CD4-positive, alpha-beta memory T cell (primary cell): ENCODE results near the gene RUNDC1. TPM values are rescaled to one million over a fixed set of nuclear protein-coding genes. Genes with fewer than 3 reads are reported as not detected.
A peak's percentile ranks its signal among the peaks of the same experiment; 100 is the strongest.

Experiments used
- CTCF ChIA-PET: fragments of 350-600 bp; sonication (Branson Sonifier 250); formaldehyde crosslinking; loops from one replicate; lab custom pipeline; 2021; ENCODE audit warnings: inconsistent platforms; ENCODE audit not compliant: partially characterized antibody; lab: Charles Lee
- POLR2A ChIA-PET: fragments of 350-600 bp; sonication (Branson Sonifier 250); formaldehyde crosslinking; loops from one replicate; lab custom pipeline; 2021; ENCODE audit not compliant: partially characterized antibody; lab: Charles Lee
- DNase-seq, 5 donors: peaks; one replicate each; pipeline versions ENCODE4 v3.0.0 to v3.0.0-alpha.2; 2020 to 2022; ENCODE audit warnings: mixed read lengths in 1 of 5
- H3K27ac ChIP-seq: one replicate; pipeline ENCODE4 v1.7.0; 2013; ENCODE audit warnings: low read depth, low read length
- H3K27me3 ChIP-seq: 2 replicates; pipeline ENCODE4 v1.7.0; 2013; ENCODE audit warnings: mild to moderate bottlenecking, low read length, moderate library complexity; ENCODE audit not compliant: insufficient read depth
- H3K36me3 ChIP-seq: 2 replicates; pipeline ENCODE4 v1.7.0; 2013; ENCODE audit warnings: mild to moderate bottlenecking, low read length, moderate library complexity; ENCODE audit not compliant: insufficient read depth
- H3K4me1 ChIP-seq: 2 replicates; pipeline ENCODE4 v1.7.0; 2013; ENCODE audit warnings: mild to moderate bottlenecking, low read length, moderate library complexity; ENCODE audit not compliant: insufficient read depth
- H3K4me3 ChIP-seq, 2 donors: one replicate each; pipeline ENCODE4 v1.7.0; 2013; ENCODE audit warnings: low read length in 2 of 2, mild to moderate bottlenecking in 1 of 2
- H3K9me3 ChIP-seq, 2 donors: one replicate each; pipeline ENCODE4 v1.7.0; 2013; ENCODE audit warnings: low read length in 2 of 2, control low read depth in 1 of 2; ENCODE audit not compliant: control insufficient read depth in 1 of 2
- H3K27ac Mint-ChIP-seq, 7 donors: one replicate each; pipeline ENCODE4 v1.8.0; 2020 to 2021; ENCODE audit warnings: mixed read lengths in 7 of 7, mild to moderate bottlenecking in 6 of 7, inconsistent platforms in 3 of 7, moderate library complexity in 3 of 7
- H3K27me3 Mint-ChIP-seq, 2 donors: one replicate each; pipeline ENCODE4 v1.8.0; 2020 to 2021; ENCODE audit warnings: mixed read lengths in 2 of 2
- H3K36me3 Mint-ChIP-seq, 2 donors: one replicate each; pipeline ENCODE4 v1.8.0; 2020 to 2021; ENCODE audit warnings: mixed read lengths in 2 of 2, inconsistent platforms in 1 of 2, mild to moderate bottlenecking in 1 of 2
- H3K4me1 Mint-ChIP-seq, 4 donors: one replicate each; pipeline ENCODE4 v1.8.0; 2020 to 2021; ENCODE audit warnings: mixed read lengths in 4 of 4, mild to moderate bottlenecking in 1 of 4
- H3K4me3 Mint-ChIP-seq, 8 donors: one replicate each; pipeline ENCODE4 v1.8.0; 2020 to 2021; ENCODE audit warnings: mixed read lengths in 8 of 8, mild to moderate bottlenecking in 7 of 8, moderate library complexity in 6 of 8, inconsistent platforms in 3 of 8
- H3K9me3 Mint-ChIP-seq, 8 donors: one replicate each; pipeline ENCODE4 v1.8.0; 2020 to 2021; ENCODE audit warnings: mixed read lengths in 8 of 8, mild to moderate bottlenecking in 5 of 8, inconsistent platforms in 3 of 8, moderate library complexity in 1 of 8
- intact Hi-C: fragments of 100-400 bp; cut with micrococcal nuclease; formaldehyde crosslinking; loops from one replicate; pipeline ENCODE4 v1.15.1; 2023
- polyA plus RNA-seq, 2 donors: library from polyadenylated mRNA; unstranded; fragments of 300-500 nt; fragmentation: Illumina TruSeq; gene quantifications; one replicate each; pipeline ENCODE4 v1.2.3, GENCODE V29; 2021
- total RNA-seq, 2 experiments: library from RNA; stranded (reverse); gene quantifications; one replicate each; pipeline ENCODE4 v1.2.3, GENCODE V29; 2021

RUNDC1 gene
- total and polyA plus RNA-seq, 4 experiments from 2014 or later: 12.8 to 25.5 (median 20.9) TPM

- ChIA-PET POLR2A (interaction anchor here (0.7 to 5.2 kb wide), 2 partner anchors 13 to 21 kb away, joined by 3 to 26 read pairs; partner anchors contain the start of genes IFI35 and RPL27), CTCF (no interaction called here)
- peaks cover 21 to 53% (median 35%) of the 10 kb centered on the region in 4 donors for H3K4me1 Mint-ChIP-seq
- intact Hi-C loops: no loop called here
- H3K4me3 Mint-ChIP-seq: peak overlapping the region in 7 of 8 donors; percentile 17 to 91 (median 55)
- Histone ChIP-seq H3K4me3 (no peak overlapping the region), H3K9me3 (no peaks in the 10 kb centered on the region), H3K27me3 (no peaks in the 10 kb centered on the region), H3K36me3 (peaks cover 5% of the 10 kb centered on the region), H3K27ac (no peak overlapping the region), H3K4me1 (peaks cover 40% of the 10 kb centered on the region)
- no peak for DNase-seq
- H3K27ac Mint-ChIP-seq: peak overlapping the region; percentile 27 to 89 (median 79)
- H3K36me3 Mint-ChIP-seq: peaks cover 0 to 12% of the 10 kb centered on the region in 2 donors
- H3K9me3 Mint-ChIP-seq: no peaks in the 10 kb centered on the region
- no peaks in the 10 kb centered on the region for H3K27me3 Mint-ChIP-seq
These were observed 39.1 kb downstream of the RUNDC1 start for GRCh38 chr17:43019418-43019817.

- H3K9me3 Mint-ChIP-seq: no peaks in the 10 kb centered on the region
- Histone ChIP-seq H3K4me1 (peaks cover 45% of the 10 kb centered on the region), H3K36me3 (no peaks in the 10 kb centered on the region), H3K9me3 (no peaks in the 10 kb centered on the region), H3K4me3 (no peak overlapping the region), H3K27ac (no peak overlapping the region), H3K27me3 (no peaks in the 10 kb centered on the region)
- peaks cover 23 to 55% (median 40%) of the 10 kb centered on the region in 4 donors for H3K4me1 Mint-ChIP-seq
- ChIA-PET CTCF (interaction anchor here (0.6 to 1.6 kb wide), 2 partner anchors 22 to 40 kb away, joined by 3 to 6 read pairs; partner anchors contain the start of gene RPL27), POLR2A (interaction anchor here (5.2 kb wide), 1 partner anchor 21 kb away, joined by 26 read pairs; the partner anchor contains the start of gene RPL27)
- peaks cover 0 to 9% of the 10 kb centered on the region in 2 donors for H3K36me3 Mint-ChIP-seq
- peak overlapping the region; percentile 44 to 87 (median 79) for H3K27ac Mint-ChIP-seq
- H3K27me3 Mint-ChIP-seq: no peaks in the 10 kb centered on the region
- H3K4me3 Mint-ChIP-seq: peak overlapping the region; percentile 23 to 91 (median 65)
- intact Hi-C loops: loop anchor here (5.0 kb wide), 1 partner anchor 317 kb away; no protein-coding TSS in a partner anchor
- DNase-seq: no peak
These were observed 39.8 kb downstream of the RUNDC1 start for GRCh38 chr17:43020030-43020621.

- H3K27ac ChIP-seq: peak overlapping the region; percentile 68
- H3K9me3 ChIP-seq: no peaks in the 10 kb centered on the region
- ChIA-PET CTCF (interaction anchor here (0.6 to 1.6 kb wide), 3 partner anchors 23 to 313 kb away, joined by 3 to 6 read pairs (median 3); partner anchors contain the start of gene RPL27), POLR2A (interaction anchor here (0.8 to 5.2 kb wide), 11 partner anchors 8 to 368 kb away, joined by 3 to 26 read pairs (median 5); partner anchors contain the start of genes IFI35, NBR1, RPL27 and TMEM106A)
- H3K4me3 Mint-ChIP-seq: peak overlapping the region; percentile 90 to 94 (median 91)
- peak overlapping the region; percentile 80 to 92 (median 86) for H3K27ac Mint-ChIP-seq
- H3K36me3 ChIP-seq: no peaks in the 10 kb centered on the region
- H3K4me1 Mint-ChIP-seq: peaks cover 23 to 54% (median 40%) of the 10 kb centered on the region in 4 donors
- no peaks in the 10 kb centered on the region for H3K9me3 Mint-ChIP-seq
- H3K36me3 Mint-ChIP-seq: peaks cover 0 to 4% of the 10 kb centered on the region in 2 donors
- intact Hi-C loops: loop anchor here (5.0 kb wide), 1 partner anchor 316 kb away; no protein-coding TSS in a partner anchor
- peaks cover 45% of the 10 kb centered on the region for H3K4me1 ChIP-seq
- H3K27me3 Mint-ChIP-seq: no peaks in the 10 kb centered on the region
- H3K27me3 ChIP-seq: no peaks in the 10 kb centered on the region
- DNase-seq: peak; percentile 32 to 58 (median 38)
- H3K4me3 ChIP-seq: peak overlapping the region in 1 of 2 donors; percentile 73
These were observed 40.7 kb downstream of the RUNDC1 start for GRCh38 chr17:43020789-43021740.

- peak; percentile 48 to 65 (median 56) for DNase-seq
- H3K36me3 ChIP-seq: no peaks in the 10 kb centered on the region
- H3K27me3 Mint-ChIP-seq: no peaks in the 10 kb centered on the region
- no peaks in the 10 kb centered on the region for H3K9me3 Mint-ChIP-seq
- ChIA-PET POLR2A (interaction anchor here (0.7 to 5.2 kb wide), 13 partner anchors 9 to 367 kb away, joined by 3 to 26 read pairs (median 4); partner anchors contain the start of genes IFI35, NBR1, RPL27 and TMEM106A), CTCF (interaction anchor here (1.1 kb wide), 2 partner anchors 15 to 312 kb away, joined by 3 read pairs; partner anchors contain the start of gene IFI35)
- no peaks in the 10 kb centered on the region for H3K27me3 ChIP-seq
- intact Hi-C loops: loop anchor here (1.0 to 5.0 kb wide), 3 partner anchors 24 to 315 kb away; partner anchors contain the start of genes BRCA1 and RPL27
- H3K27ac ChIP-seq: peak within 1 kb of the TSS; percentile 68
- no peaks in the 10 kb centered on the region for H3K9me3 ChIP-seq
- H3K4me1 ChIP-seq: peaks cover 45% of the 10 kb centered on the region
- peaks cover 23 to 54% (median 40%) of the 10 kb centered on the region in 4 donors for H3K4me1 Mint-ChIP-seq
- H3K36me3 Mint-ChIP-seq: peaks cover 0 to 3% of the 10 kb centered on the region in 2 donors
- H3K27ac Mint-ChIP-seq: peak within 1 kb of the TSS; percentile 80 to 92 (median 86)
- peak within 1 kb of the TSS; percentile 47 to 73 for H3K4me3 ChIP-seq
- H3K4me3 Mint-ChIP-seq: peak within 1 kb of the TSS; percentile 90 to 94 (median 91)
These were observed 41.6 kb downstream of the RUNDC1 start, which contains the start of gene VAT1 for GRCh38 chr17:43021741-43022512. TSS of gene VAT1 (minus strand) at chr17:43022385. CDS start at chr17:43022322, 63 bp downstream.

GRCh38 chr17:43024407-43025289 is 44.3 kb downstream of the RUNDC1 start, which contains the start of gene RND2:
TSS of gene RND2 (plus strand) at chr17:43025231. CDS start at chr17:43025348, 117 bp downstream.
- H3K27ac ChIP-seq: peak within 1 kb of the TSS; percentile 69
- peak within 1 kb of the TSS; percentile 65 to 81 for H3K4me3 ChIP-seq
- no peaks in the 10 kb centered on the region for H3K36me3 ChIP-seq
- Mint-ChIP-seq H3K9me3 (no peaks in the 10 kb centered on the region), H3K4me3 (peak within 1 kb of the TSS; percentile 87 to 95 (median 91)), H3K36me3 (peaks cover 0 to 2% of the 10 kb centered on the region in 2 donors), H3K4me1 (peaks cover 9 to 35% (median 27%) of the 10 kb centered on the region in 4 donors), H3K27me3 (no peaks in the 10 kb centered on the region), H3K27ac (peak within 1 kb of the TSS; percentile 86 to 98 (median 96))
- POLR2A ChIA-PET: interaction anchor here (1.1 to 2.5 kb wide), 12 partner anchors 12 to 364 kb away, joined by 3 to 33 read pairs (median 8); partner anchors contain the start of genes IFI35, NBR1, RPL27 and TMEM106A
- peak; percentile 79 to 90 (median 81) for DNase-seq
- H3K27me3 ChIP-seq: no peaks in the 10 kb centered on the region
- peaks cover 32% of the 10 kb centered on the region for H3K4me1 ChIP-seq
- intact Hi-C loops: loop anchor here (1.0 to 5.0 kb wide), 3 partner anchors 146 to 458 kb away; partner anchors contain the start of gene DHX8
- CTCF ChIA-PET: interaction anchor here (0.6 to 2.8 kb wide), 14 partner anchors 13 to 459 kb away, joined by 3 to 7 read pairs (median 3); partner anchors contain the start of genes DHX8, IFI35 and RPL27
- no peaks in the 10 kb centered on the region for H3K9me3 ChIP-seq
